A549 (cell line): ENCODE results near the gene TCF4. TPM values are rescaled to one million over a fixed set of nuclear protein-coding genes. Genes with fewer than 3 reads are reported as not detected.

Experiments
- ATAC-seq, 2 experiments: fragments of 200-7000 bp in 1 of 2; fragments of >200 bp in 1 of 2; cut with Nextera tagmentation in 1 of 2; cut with Tn5 transposase in 1 of 2; 3 replicates each; pipeline versions ENCODE4 v1.8.0 to v1.9.1; 2018 to 2020; ENCODE audit warnings: mild to moderate bottlenecking in 1 of 2, moderate library complexity in 1 of 2
- CTCF ChIA-PET: fragments of 300-600 bp; sonication (Branson Sonifier 250); formaldehyde crosslinking; extraction: SDS; loops from one replicate; lab custom pipeline; 2021; ENCODE audit warnings: antibody characterized with exemption, inconsistent platforms; lab: Yijun Ruan, JAX
- POLR2A ChIA-PET: fragments of 350-600 bp; formaldehyde crosslinking; extraction: SDS; loops from one replicate; lab custom pipeline; 2021; ENCODE audit warnings: antibody characterized with exemption, inconsistent platforms; lab: Yijun Ruan, JAX
- DNase-seq, 2 experiments: peaks; one replicate each; pipeline versions ENCODE4 v3.0.0 to v3.0.0-alpha.2; 2011 to 2016; ENCODE audit warnings: low read depth in 1 of 2, low spot score in 1 of 2
- FAIRE-seq: peaks from 2 replicates; lab custom pipeline; 2011; peaks lifted over from hg19 to GRCh38; lab: Jason Lieb, UNC
- H3K27ac ChIP-seq, 2 experiments: fragments of >200 bp; sonication (Bioruptor Twin); formaldehyde crosslinking; 3 replicates each; pipeline ENCODE4 v1.5.1; 2016 to 2017
- H3K4me1 ChIP-seq: fragments of >200 bp; sonication (Bioruptor Twin); formaldehyde crosslinking; 3 replicates; pipeline ENCODE4 v1.6.1; 2016
- H3K4me2 ChIP-seq: fragments of >200 bp; sonication (Bioruptor Twin); formaldehyde crosslinking; 3 replicates; pipeline ENCODE4 v1.6.1; 2016
- H3K4me3 ChIP-seq: fragments of >200 bp; sonication (Bioruptor Twin); formaldehyde crosslinking; 3 replicates; pipeline ENCODE4 v1.5.1; 2016
- H3K9me3 ChIP-seq: fragments of >200 bp; sonication (Bioruptor Twin); formaldehyde crosslinking; 3 replicates; pipeline ENCODE4 v1.6.1; 2016
- BCL3 ChIP-seq: fragments of >200 bp; sonication (Bioruptor Twin); formaldehyde crosslinking; IDR thresholded peaks from 3 replicates; pipeline ENCODE4 v1.6.1; 2016
- CBX2 ChIP-seq: fragments of 200-600 bp; sonication (generic); IDR thresholded peaks from 2 replicates; pipeline ENCODE4 v1.6.1; 2016; ENCODE audit warnings: low read depth, mild to moderate bottlenecking, borderline replicate concordance
- CBX8 ChIP-seq: fragments of 200-600 bp; sonication (generic); IDR thresholded peaks from 2 replicates; pipeline ENCODE4 v1.6.1; 2016
- CEBPB ChIP-seq, 2 experiments: fragments of >200 bp in 1 of 2; sonication (Bioruptor Twin) in 1 of 2; formaldehyde crosslinking in 1 of 2; IDR thresholded peaks; 2 replicates each; pipeline ENCODE4 v1.6.1; 2012 to 2016
- E2F6 ChIP-seq: IDR thresholded peaks from 2 replicates; pipeline ENCODE4 v1.6.1; 2012; ENCODE audit warnings: low read depth, borderline replicate concordance
- EHMT2 ChIP-seq: fragments of 200-600 bp; sonication (generic); IDR thresholded peaks from 2 replicates; pipeline ENCODE4 v1.6.1; 2016; ENCODE audit warnings: antibody characterized with exemption, low read depth, mild to moderate bottlenecking, moderate library complexity
- ELK1 ChIP-seq: fragments of 150-350 bp; IDR thresholded peaks from 2 replicates; pipeline ENCODE4 v1.6.1; 2014; ENCODE audit warnings: low read depth, mild to moderate bottlenecking, low read length
- ESRRA ChIP-seq: fragments of 150-350 bp; IDR thresholded peaks from 2 replicates; pipeline ENCODE4 v1.6.1; 2014; ENCODE audit warnings: mild to moderate bottlenecking, low read length, borderline replicate concordance
- FOSB ChIP-seq: fragments of 250-450 bp; sonication (Bioruptor Pico); IDR thresholded peaks from 2 replicates; pipeline ENCODE4 v1.5.0; 2020; ENCODE audit warnings: mild to moderate bottlenecking, moderate library complexity
- FOSL2 ChIP-seq, 2 experiments: fragments of 450-650 bp in 1 of 2; fragments of >200 bp in 1 of 2; sonication (Bioruptor Twin) in 1 of 2; formaldehyde crosslinking; IDR thresholded peaks; 2 replicates each; pipeline versions ENCODE4 v1.5.0 to v1.6.1; 2016 to 2020; ENCODE audit warnings: mild to moderate bottlenecking in 1 of 2, moderate library complexity in 1 of 2
- FOXS1 ChIP-seq: fragments of 250-450 bp; sonication (Bioruptor Pico); IDR thresholded peaks from 2 replicates; pipeline ENCODE4 v1.5.0; 2020; ENCODE audit warnings: mild to moderate bottlenecking, moderate library complexity
- KDM1A ChIP-seq: fragments of 200-600 bp; sonication (generic); IDR thresholded peaks from 2 replicates; pipeline ENCODE4 v1.6.1; 2016; ENCODE audit warnings: low read depth, mild to moderate bottlenecking
- MYC ChIP-seq: IDR thresholded peaks from 2 replicates; pipeline ENCODE4 v1.6.1; 2012; ENCODE audit warnings: mild to moderate bottlenecking, inconsistent platforms, low read length, improper control_type of control experiment, borderline replicate concordance
- NPAS2 ChIP-seq: fragments of 250-450 bp; sonication (Bioruptor Pico); IDR thresholded peaks from 2 replicates; pipeline ENCODE4 v1.8.0; 2022; ENCODE audit warnings: mild to moderate bottlenecking, moderate library complexity, borderline replicate concordance
- NR3C1 ChIP-seq: fragments of >200 bp; sonication (Bioruptor Twin); formaldehyde crosslinking; IDR thresholded peaks from 3 replicates; pipeline ENCODE4 v1.6.1; 2017
- POLR2AphosphoS2 ChIP-seq: conservative IDR thresholded peaks from 2 replicates; pipeline ENCODE4 v1.6.1; 2012; ENCODE audit warnings: low read length, improper control_type of control experiment, inconsistent platforms
- RAD21 ChIP-seq, 2 experiments: fragments of >200 bp in 1 of 2; sonication (Bioruptor Twin) in 1 of 2; formaldehyde crosslinking in 1 of 2; IDR thresholded peaks in 1 of 2; conservative IDR thresholded peaks in 1 of 2; 2 replicates in 1 of 2; 3 replicates in 1 of 2; pipeline ENCODE4 v1.6.1; 2012 to 2018; ENCODE audit warnings: inconsistent platforms in 1 of 2
- RARB ChIP-seq: fragments of 250-450 bp; sonication (Bioruptor Pico); IDR thresholded peaks from 2 replicates; pipeline ENCODE4 v1.8.0; 2021; ENCODE audit warnings: mild to moderate bottlenecking, moderate library complexity
- REST ChIP-seq: fragments of 200-600 bp; sonication (generic); IDR thresholded peaks from 2 replicates; pipeline ENCODE4 v1.6.1; 2016; ENCODE audit warnings: antibody characterized with exemption, mild to moderate bottlenecking, moderate library complexity
- RFX5 ChIP-seq: fragments of 450-650 bp; IDR thresholded peaks from 2 replicates; pipeline ENCODE4 v1.7.1; 2014; ENCODE audit warnings: antibody characterized with exemption, mild to moderate bottlenecking, moderate library complexity
- ZSCAN20 ChIP-seq: fragments of 250-450 bp; sonication (Bioruptor Pico); IDR thresholded peaks from 2 replicates; pipeline ENCODE4 v1.8.0; 2022; ENCODE audit warnings: mild to moderate bottlenecking, moderate library complexity
- WGBS: methylation state at CpG from one replicate; pipeline ENCODE4 v1.1.6; 2017; ENCODE audit errors: missing lambda C conversion rate; 5-methylcytosine and 5-hydroxymethylcytosine counted together
- polyA plus RNA-seq, 4 experiments: library from polyadenylated mRNA; depleted of rRNA in 3 of 4; stranded (reverse); fragments of >200 nt; fragmentation: RNase III in 1 of 4; extraction: RNeasy Plus Mini Kit Qiagen cat#74134 plus additional on column Dnase treatment in 1 of 4; gene quantifications; 2 replicates in 3 of 4; 3 replicates in 1 of 4; pipeline ENCODE4 v1.2.3, GENCODE V29; 2011 to 2017

Gene TCF4
- polyA plus RNA-seq, 2 of the 4 experiments (the other 2 are of a cell fraction), result 3.0 to 4.0 TPM

GRCh38 chr18:55355223-55355622 is 232.8 kb downstream of the TCF4 start:
- 59% methylated on average over 4 of the region's 4 CpGs for WGBS
- ATAC-seq (no peak), FAIRE-seq (no peak), DNase-seq (no peak)
- no peak overlapping the region for H3K4me3 ChIP-seq
- ChIA-PET POLR2A (no interaction called here), CTCF (no interaction called here)
- H3K9me3 ChIP-seq, result no peaks in the 10 kb centered on the region
- TF ChIP-seq ZSCAN20 (CRISPR knock-in tag) (no peak), CBX2 (no peak), ELK1 (no peak), NPAS2 (no peak), ESRRA (no peak), FOXS1 (CRISPR knock-in tag) (no peak), CEBPB (IDR thresholded peaks at IDR 0.05) (no peak)
- 0 out of 3 replicates have a peak, but pooled peaks cover 7% of the 10 kb centered on the region for H3K4me1 ChIP-seq
- no peak overlapping the region for H3K27ac ChIP-seq
- H3K4me2 ChIP-seq, result no peak overlapping the region

GRCh38 chr18:55354795-55355194 is 233.2 kb downstream of the TCF4 start:
- 0 out of 3 replicates have a peak, but pooled peaks cover 7% of the 10 kb centered on the region for H3K4me1 ChIP-seq
- H3K27ac ChIP-seq, result no peak overlapping the region
- TF ChIP-seq FOSL2 (IDR thresholded peaks at IDR 0.05) (no peak), FOSL2 (CRISPR knock-in tag; IDR thresholded peaks at IDR 0.05) (no peak), FOSB (CRISPR knock-in tag) (no peak), POLR2AphosphoS2 (no peak), REST (no peak), MYC (no peak)
- no peak for DNase-seq
- no peak overlapping the region for H3K4me3 ChIP-seq
- ATAC-seq, result no peak
- no peak overlapping the region for H3K4me2 ChIP-seq
- FAIRE-seq, result no peak
- 91% methylated on average over 4 of the region's 4 CpGs for WGBS
- CTCF ChIA-PET, result no interaction called here
- H3K9me3 ChIP-seq, result no peaks in the 10 kb centered on the region
- POLR2A ChIA-PET, result no interaction called here

- H3K9me3 ChIP-seq, result no peaks in the 10 kb centered on the region
- FAIRE-seq (no peak), DNase-seq (no peak), ATAC-seq (no peak)
- H3K4me1 ChIP-seq, result 0 out of 3 replicates have a peak, but pooled peaks cover 7% of the 10 kb centered on the region
- TF ChIP-seq RAD21 (conservative IDR thresholded peaks at IDR 0.05 in 1 of 2, IDR thresholded peaks at IDR 0.05 in 1 of 2) (no peak), CBX2 (no peak), CBX8 (no peak), RARB (no peak), E2F6 (no peak), FOXS1 (CRISPR knock-in tag) (no peak), POLR2AphosphoS2 (no peak), BCL3 (no peak), KDM1A (no peak), NR3C1 (no peak), EHMT2 (no peak), RFX5 (no peak)
- ChIA-PET POLR2A (no interaction called here), CTCF (interaction anchor here (1.2 kb wide), 1 partner anchor 9 kb away, joined by 3 read pairs; no protein-coding TSS in a partner anchor)
- H3K27ac ChIP-seq, result no peak overlapping the region
- H3K4me3 ChIP-seq, result no peak overlapping the region
- WGBS, result 75% methylated on average over 3 of the region's 3 CpGs
- no peak overlapping the region for H3K4me2 ChIP-seq
These were observed 234.2 kb downstream of the TCF4 start for GRCh38 chr18:55353806-55354205.
